Activated CD8-positive, alpha-beta T cell treated with anti-CD3 and anti-CD28 coated beads for 36 hours (primary cell): ENCODE measurements around the gene ZNF335. TPM values are rescaled to one million over a fixed set of nuclear protein-coding genes. Genes with fewer than 3 reads are reported as not detected.

Experiments
- ATAC-seq: fragments of 200-7000 bp; cut with Tn5 transposase; one replicate; pipeline ENCODE4 v1.10.0; 2021; ENCODE audit warnings: mild to moderate bottlenecking, moderate library complexity
- CTCF ChIA-PET: fragments of 350-600 bp; sonication (Branson Sonifier 250); formaldehyde crosslinking; loops from one replicate; lab custom pipeline; 2021; ENCODE audit warnings: antibody characterized with exemption; lab: Charles Lee
- POLR2A ChIA-PET: fragments of 350-600 bp; sonication (Branson Sonifier 250); formaldehyde crosslinking; loops from one replicate; lab custom pipeline; 2021; ENCODE audit warnings: antibody characterized with exemption; lab: Charles Lee
- DNase-seq: peaks from one replicate; pipeline ENCODE4 v3.0.0-alpha.2; 2020
- H3K27ac Mint-ChIP-seq: one replicate; pipeline ENCODE4 v1.8.0; 2021; ENCODE audit warnings: mild to moderate bottlenecking, mixed read lengths
- H3K27me3 Mint-ChIP-seq: one replicate; pipeline ENCODE4 v1.8.0; 2021; ENCODE audit warnings: mixed read lengths
- H3K36me3 Mint-ChIP-seq: one replicate; pipeline ENCODE4 v1.8.0; 2021; ENCODE audit warnings: low read depth, mixed read lengths
- H3K4me1 Mint-ChIP-seq: one replicate; pipeline ENCODE4 v1.8.0; 2021; ENCODE audit warnings: low read depth, mixed read lengths
- H3K4me3 Mint-ChIP-seq: one replicate; pipeline ENCODE4 v1.8.0; 2021; ENCODE audit warnings: mild to moderate bottlenecking, moderate library complexity, mixed read lengths
- H3K9me3 Mint-ChIP-seq: one replicate; pipeline ENCODE4 v1.8.0; 2021; ENCODE audit warnings: mixed read lengths
- CTCF ChIP-seq: fragments of 200-600 bp; IDR thresholded peaks from one replicate; pipeline ENCODE4 v1.8.0; 2022; ENCODE audit warnings: antibody characterized with exemption, mild to moderate bottlenecking
- intact Hi-C: fragments of 100-400 bp; cut with micrococcal nuclease; formaldehyde crosslinking; loops from one replicate; pipeline ENCODE4 v1.10.0; 2022
- total RNA-seq, 2 experiments: library from RNA; stranded (reverse); gene quantifications; one replicate each; pipeline ENCODE4 v1.2.3, GENCODE V29; 2021

Gene ZNF335
- total RNA-seq, 2 experiments from 2014 or later: 27.0 to 28.8 TPM

GRCh38 chr20:45970646-45971424 lies 1.2 kb downstream of the ZNF335 start:
- H3K27me3 Mint-ChIP-seq: no peaks in the 10 kb centered on the region
- no peaks in the 10 kb centered on the region for H3K9me3 Mint-ChIP-seq
- DNase-seq (peak; percentile 51), ATAC-seq (no peak)
- H3K4me3 Mint-ChIP-seq: peak overlapping the region; percentile 84
- intact Hi-C loops: no loop called here
- ChIA-PET POLR2A (interaction anchor here (0.7 to 5.1 kb wide), 20 partner anchors 11 to 179 kb away, joined by 3 to 60 read pairs (median 6); partner anchors contain the start of genes CTSA, DNTTIP1, NEURL2 and PCIF1), CTCF (interaction anchor here (0.7 to 5.6 kb wide), 35 partner anchors 8 to 430 kb away, joined by 3 to 74 read pairs (median 8); partner anchors contain the start of genes ACOT8, CTSA, DNTTIP1 and NEURL2)
- peaks cover 34% of the 10 kb centered on the region for H3K36me3 Mint-ChIP-seq
- TF ChIP-seq CTCF: no peak
- peaks cover 16% of the 10 kb centered on the region for H3K4me1 Mint-ChIP-seq
- peak overlapping the region; percentile 100 for H3K27ac Mint-ChIP-seq

GRCh38 chr20:45969712-45970634 lies 2.0 kb downstream of the ZNF335 start:
- peaks cover 38% of the 10 kb centered on the region for H3K36me3 Mint-ChIP-seq
- POLR2A ChIA-PET: interaction anchor here (1.0 to 5.1 kb wide), 16 partner anchors 11 to 178 kb away, joined by 3 to 60 read pairs (median 7); partner anchors contain the start of genes CTSA, DNTTIP1, NEURL2 and PCIF1
- DNase-seq (peak; percentile 41), ATAC-seq (no peak)
- H3K27me3 Mint-ChIP-seq: no peaks in the 10 kb centered on the region
- CTCF ChIA-PET: interaction anchor here (0.7 to 5.6 kb wide), 50 partner anchors 9 to 395 kb away, joined by 3 to 74 read pairs (median 4); partner anchors contain the start of genes ACOT8, CTSA, DNTTIP1 and NEURL2
- peak; percentile 65 for TF ChIP-seq CTCF
- H3K4me3 Mint-ChIP-seq: peak overlapping the region; percentile 84
- intact Hi-C loops: no loop called here
- peak overlapping the region; percentile 100 for H3K27ac Mint-ChIP-seq
- no peaks in the 10 kb centered on the region for H3K9me3 Mint-ChIP-seq
- peaks cover 16% of the 10 kb centered on the region for H3K4me1 Mint-ChIP-seq

- peaks cover 41% of the 10 kb centered on the region for H3K36me3 Mint-ChIP-seq
- no peak for TF ChIP-seq CTCF
- H3K9me3 Mint-ChIP-seq: no peaks in the 10 kb centered on the region
- peak overlapping the region; percentile 100 for H3K27ac Mint-ChIP-seq
- ChIA-PET POLR2A (interaction anchor here (0.6 to 5.1 kb wide), 13 partner anchors 10 to 177 kb away, joined by 3 to 60 read pairs (median 7); partner anchors contain the start of genes CTSA, DNTTIP1, NEURL2 and PCIF1), CTCF (interaction anchor here (0.7 to 5.6 kb wide), 45 partner anchors 10 to 396 kb away, joined by 3 to 74 read pairs (median 5); partner anchors contain the start of genes ACOT8, CTSA, DNTTIP1 and NEURL2)
- intact Hi-C loops: no loop called here
- DNase-seq: no peak
- H3K4me1 Mint-ChIP-seq: peaks cover 16% of the 10 kb centered on the region
- no peak overlapping the region for H3K4me3 Mint-ChIP-seq
- H3K27me3 Mint-ChIP-seq: no peaks in the 10 kb centered on the region
- ATAC-seq: no peak
Observed at GRCh38 chr20:45968801-45969711, 2.9 kb downstream of the ZNF335 start.

- CTCF ChIA-PET: interaction anchor here (0.7 to 5.6 kb wide), 8 partner anchors 9 to 169 kb away, joined by 3 to 74 read pairs (median 36); partner anchors contain the start of gene PCIF1
- Mint-ChIP-seq H3K27ac (no peak overlapping the region), H3K27me3 (no peaks in the 10 kb centered on the region), H3K4me3 (no peak overlapping the region), H3K4me1 (peaks cover 16% of the 10 kb centered on the region), H3K9me3 (no peaks in the 10 kb centered on the region), H3K36me3 (peaks cover 42% of the 10 kb centered on the region)
- TF ChIP-seq CTCF: no peak
- intact Hi-C loops: no loop called here
- ATAC-seq (no peak), DNase-seq (no peak)
- POLR2A ChIA-PET: interaction anchor here (0.9 to 4.9 kb wide), 4 partner anchors 9 to 152 kb away, joined by 3 to 55 read pairs (median 6); no protein-coding TSS in a partner anchor
Observed at GRCh38 chr20:45968081-45968671, 3.8 kb downstream of the ZNF335 start.
